ENCODE results near the gene PROX1.

The PROX1 gene

GRCh38 chr1:213984387-213985208 lies 3.2 kb upstream of the PROX1 start:
- no peak for DNase-seq (ENCODE audit: low read depth)
- TF ChIP-seq CTCF (IDR thresholded peaks at IDR 0.05; ENCODE audit: insufficient read depth, low read depth, low read length, missing control alignments) = no peak
- H3K4me3 ChIP-seq (ENCODE audit: low read length) = no peak overlapping the region

- peak; percentile 32 for DNase-seq (ENCODE audit: low read depth)
- no peak overlapping the region for H3K4me3 ChIP-seq (ENCODE audit: low read length)
- TF ChIP-seq CTCF (IDR thresholded peaks at IDR 0.05; ENCODE audit: insufficient read depth, low read depth, low read length, missing control alignments) = no peak
These were observed 2.4 kb upstream of the PROX1 start for GRCh38 chr1:213985209-213986019.

- peak; percentile 3 for DNase-seq (ENCODE audit: low read depth)
- TF ChIP-seq CTCF (IDR thresholded peaks at IDR 0.05; ENCODE audit: insufficient read depth, low read depth, low read length, missing control alignments) = no peak
- no peak overlapping the region for H3K4me3 ChIP-seq (ENCODE audit: low read length)
These were observed 1.5 kb upstream of the PROX1 start for GRCh38 chr1:213986020-213986924.

- H3K4me3 ChIP-seq (ENCODE audit: low read length) = no peak overlapping the region
- TF ChIP-seq CTCF (IDR thresholded peaks at IDR 0.05; ENCODE audit: insufficient read depth, low read depth, low read length, missing control alignments) = no peak
- DNase-seq (ENCODE audit: low read depth) = no peak
These were observed 885 bp upstream of the PROX1 start for GRCh38 chr1:213986925-213987250.

- peak overlapping the region; percentile 31 for H3K4me3 ChIP-seq (ENCODE audit: low read length)
- no peak for DNase-seq (ENCODE audit: low read depth)
- no peak for TF ChIP-seq CTCF (IDR thresholded peaks at IDR 0.05; ENCODE audit: insufficient read depth, low read depth, low read length, missing control alignments)
These were observed 299 bp upstream of the PROX1 start for GRCh38 chr1:213987422-213987926.

- TF ChIP-seq CTCF (IDR thresholded peaks at IDR 0.05; ENCODE audit: insufficient read depth, low read depth, low read length, missing control alignments) = no peak
- DNase-seq (ENCODE audit: low read depth) = peak; percentile 73
- peak overlapping the region; percentile 31 for H3K4me3 ChIP-seq (ENCODE audit: low read length)
These were observed 781 bp downstream of the PROX1 start for GRCh38 chr1:213988507-213989001.
